ENCODE measurements around the gene CHST14.

GRCh38 chr15:40471808-40472150 lies 995 bp downstream of the CHST14 start:
- TF ChIP-seq EZH2 (IDR thresholded peaks at IDR 0.05; ENCODE audit: borderline replicate concordance, low read length), result no peak
- no peak for TF ChIP-seq CTCF (IDR thresholded peaks at IDR 0.05; ENCODE audit: low read length)
